Right lung (tissue), 5 donors: ENCODE results near the gene FYB1. TPM values are rescaled to one million over a fixed set of nuclear protein-coding genes. Genes with fewer than 3 reads are reported as not detected.

Experiments
- DNase-seq, 2 donors: peaks; one replicate each; pipeline ENCODE4 v3.0.0-alpha.2; 2013
- polyA plus RNA-seq, 5 donors: library from polyadenylated mRNA; unstranded; fragments of 120-200 nt; gene quantifications; one replicate each; pipeline versions ENCODE4 v1.2.1 to v1.2.3, GENCODE V29; 2013; ENCODE audit warnings: inconsistent platforms in 1 of 5, low replicate concordance in 1 of 5; ENCODE audit not compliant: insufficient read length in 5 of 5, insufficient read depth in 1 of 5

FYB1 gene
- polyA plus RNA-seq, 5 donors: 2.2 to 5.2 (median 3.9) TPM

DNA sequence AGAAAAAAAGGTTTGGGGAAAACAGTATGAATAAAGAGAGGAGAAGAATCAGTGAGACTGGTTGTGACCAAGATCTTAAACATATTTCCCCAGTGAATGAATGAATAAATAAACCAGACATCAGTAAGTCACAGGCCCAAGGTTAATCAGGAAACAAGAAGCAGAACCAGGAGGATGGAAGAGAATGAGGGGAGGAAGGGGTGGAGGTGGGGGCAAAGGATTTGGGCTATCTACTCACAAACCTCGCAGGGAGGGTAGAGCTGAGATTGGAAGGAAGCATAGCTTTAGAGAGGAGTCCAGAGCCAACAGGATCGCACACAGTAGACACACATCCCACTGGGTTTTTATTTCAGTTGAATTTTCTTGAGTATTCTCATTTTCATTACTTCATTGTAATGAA, 97.4 kb downstream of the FYB1 start:
- DNase-seq: no peak

GRCh38 chr5:39121315-39121714, 98.0 kb downstream of the FYB1 start:
- no peak for DNase-seq

DNA sequence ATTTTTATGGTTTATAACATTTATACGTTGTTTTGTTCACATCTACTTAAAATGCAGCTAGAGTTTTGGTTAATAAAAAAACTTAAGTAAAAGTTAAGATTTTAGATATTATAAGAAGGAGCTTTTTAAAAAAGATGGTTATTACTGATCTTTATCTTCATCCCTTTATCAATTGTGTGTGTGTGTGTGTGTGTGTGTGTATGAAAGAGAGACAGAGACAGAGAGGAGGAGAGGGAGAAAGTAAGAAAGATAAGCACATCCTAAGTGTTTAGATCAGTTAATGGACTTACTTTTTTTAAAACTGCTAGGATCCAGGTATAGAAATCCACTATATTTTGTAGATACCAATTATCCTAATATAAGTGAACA, 99.3 kb downstream of the FYB1 start:
- no peak for DNase-seq

- no peak for DNase-seq
Measured at GRCh38 chr5:39119404-39120051, 99.8 kb downstream of the FYB1 start.

DNA sequence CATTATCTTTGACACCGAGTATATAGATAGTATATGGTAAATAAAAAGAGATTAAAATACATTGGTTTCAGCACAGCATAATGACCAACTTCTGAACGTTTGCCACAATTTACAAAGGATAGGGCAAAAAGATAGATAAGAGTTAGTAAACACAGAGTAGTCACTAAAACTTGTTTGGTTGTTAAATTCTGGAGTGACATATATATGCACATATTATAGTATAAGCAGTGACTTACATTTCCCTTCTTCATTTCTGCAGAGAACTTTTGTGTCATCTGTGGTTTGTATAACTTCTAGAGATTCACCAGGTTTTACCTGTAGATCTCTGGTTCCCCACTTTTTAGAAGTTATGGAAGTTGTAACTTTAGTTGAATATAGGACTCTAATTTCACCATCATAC, 100.7 kb downstream of the FYB1 start:
- DNase-seq: no peak

GRCh38 chr5:39117401-39117800, 102.0 kb downstream of the FYB1 start:
- no peak for DNase-seq

- DNase-seq: no peak
Measured at GRCh38 chr5:39116344-39117170, 102.8 kb downstream of the FYB1 start.

- no peak for DNase-seq
Measured at GRCh38 chr5:39115644-39116343, 103.6 kb downstream of the FYB1 start.

- DNase-seq: no peak
Measured at GRCh38 chr5:39114155-39114554, 105.2 kb downstream of the FYB1 start.

DNA sequence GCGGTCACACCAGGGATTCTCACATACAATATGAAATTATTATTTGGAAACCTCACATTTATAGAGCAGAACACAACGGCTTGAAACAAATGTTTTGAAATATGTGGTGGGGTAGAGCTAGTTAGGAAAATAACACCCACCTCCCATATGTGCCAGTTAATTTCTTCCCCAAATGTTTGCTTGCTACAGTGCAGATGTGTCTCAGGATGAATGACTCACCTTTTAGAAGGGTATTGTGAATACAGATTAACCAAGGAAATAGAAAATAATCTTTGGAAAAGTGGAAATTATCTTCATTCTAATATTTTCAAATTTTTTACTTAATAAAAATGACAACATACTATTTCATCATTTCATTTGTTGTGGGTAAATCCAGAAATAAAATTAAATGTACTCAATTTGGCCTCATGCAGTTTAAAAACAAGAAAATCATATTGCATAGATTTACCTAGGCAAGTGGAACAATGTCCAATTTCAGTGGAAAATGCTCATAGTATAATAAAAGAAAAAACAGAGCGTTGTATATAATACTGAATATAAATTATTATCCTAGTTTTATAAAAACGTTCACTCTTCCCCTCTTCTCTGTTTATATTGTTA, 105.9 kb downstream of the FYB1 start:
- no peak for DNase-seq

GRCh38 chr5:39109606-39110005, 109.8 kb downstream of the FYB1 start:
- no peak for DNase-seq

- no peak for DNase-seq
Measured at GRCh38 chr5:39108987-39109386, 110.4 kb downstream of the FYB1 start.

DNA sequence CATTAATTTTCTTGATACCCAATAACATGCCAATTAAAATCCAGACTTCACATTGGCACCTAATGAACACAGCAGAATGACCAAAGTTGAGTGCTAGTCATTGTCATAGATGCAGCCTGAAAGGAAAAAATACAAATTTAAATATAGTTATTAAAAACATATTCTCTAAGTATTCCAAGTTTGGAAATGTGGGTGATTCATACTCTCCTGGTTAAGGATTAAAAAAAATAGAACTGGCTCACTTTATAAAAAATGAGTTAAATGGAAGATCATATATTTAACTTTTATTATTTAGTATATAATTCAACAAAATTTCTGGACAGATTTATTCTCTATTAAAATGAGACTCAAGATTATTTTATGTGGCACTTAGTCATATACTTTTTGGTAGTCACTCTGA, 112.0 kb downstream of the FYB1 start:
- DNase-seq: no peak

DNA sequence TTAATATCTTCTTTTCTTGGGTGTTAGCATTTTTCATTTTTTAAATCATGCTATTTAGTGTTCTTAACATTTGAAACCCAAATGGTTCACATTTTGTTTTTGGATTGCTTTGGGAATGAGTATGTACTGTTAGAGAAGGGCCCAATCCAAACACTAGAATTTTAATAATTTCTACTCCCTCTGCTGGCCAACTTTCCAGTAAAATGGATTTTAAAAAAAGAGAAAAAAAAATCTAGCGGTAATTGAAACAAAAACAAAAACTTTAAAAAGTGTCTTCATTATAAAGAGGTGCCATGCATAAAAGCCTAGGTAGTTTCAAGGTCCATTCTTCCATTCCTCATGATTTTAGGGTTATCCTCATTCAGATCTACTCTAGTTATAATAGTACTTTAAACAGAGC, 113.0 kb downstream of the FYB1 start:
- DNase-seq: no peak

DNA sequence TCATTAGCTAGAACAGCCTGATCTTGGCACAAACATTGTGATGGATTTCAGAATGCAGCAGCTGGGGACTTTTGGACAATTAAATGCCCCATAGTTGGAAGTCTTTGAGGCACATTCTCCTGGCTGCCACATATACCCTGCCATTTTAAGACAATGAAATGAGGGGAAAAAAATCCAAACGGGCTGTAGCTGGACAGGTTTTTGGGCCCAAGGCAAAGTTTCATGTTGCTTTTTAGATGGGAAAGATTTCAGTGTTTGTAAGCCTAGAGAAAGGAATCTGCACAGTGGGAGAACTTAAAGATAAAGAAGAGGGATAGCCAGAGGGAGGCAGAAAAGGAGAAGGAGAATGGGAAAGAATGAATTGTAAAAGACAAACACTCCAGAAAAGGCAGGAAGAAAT, 115.1 kb downstream of the FYB1 start:
- DNase-seq: no peak

DNA sequence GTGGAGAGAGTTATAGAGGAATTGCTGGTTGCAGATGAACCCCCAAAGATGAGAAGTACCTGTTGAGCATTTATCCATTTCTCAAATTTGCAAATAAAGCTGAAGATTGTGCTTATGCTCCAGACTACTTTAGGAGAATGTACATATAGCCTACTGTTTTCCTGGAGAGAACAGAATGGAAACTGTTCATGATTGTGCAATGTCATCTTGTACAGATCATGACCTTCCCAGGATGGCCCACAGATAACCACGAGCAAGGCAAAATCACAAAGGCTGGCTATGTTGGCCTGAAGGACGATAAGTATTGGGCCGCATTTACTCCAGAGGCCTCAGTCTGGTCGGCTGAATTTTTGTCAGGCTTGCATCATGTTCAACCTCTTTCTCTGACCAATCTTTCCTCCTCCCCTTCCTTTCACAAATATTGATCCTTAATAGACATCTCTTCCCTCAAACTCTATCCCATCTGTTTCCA, 116.6 kb downstream of the FYB1 start:
- DNase-seq: no peak

- DNase-seq: no peak
Measured at GRCh38 chr5:39100851-39101396, 118.4 kb downstream of the FYB1 start.

GRCh38 chr5:39100301-39100850, 119.0 kb downstream of the FYB1 start:
- DNase-seq: no peak

DNA sequence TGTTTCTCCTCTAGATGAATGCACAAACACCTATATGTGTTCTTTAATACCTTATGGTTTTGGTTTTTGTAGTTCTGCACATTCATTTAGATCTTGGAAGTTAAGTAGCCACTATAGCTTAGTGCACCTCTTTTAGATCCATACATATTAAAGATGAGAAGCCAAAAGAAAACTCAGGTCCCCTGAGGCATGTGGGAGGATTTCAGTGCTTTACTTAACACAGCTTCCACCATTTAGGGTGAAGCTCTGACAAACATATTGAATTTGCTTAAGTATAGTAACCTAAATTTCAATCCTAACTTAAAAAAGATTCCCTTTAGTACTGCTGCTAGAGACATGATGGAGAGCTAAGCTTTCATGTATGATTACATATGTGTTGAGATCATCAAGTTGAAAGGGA, 119.5 kb downstream of the FYB1 start:
- no peak for DNase-seq

DNA sequence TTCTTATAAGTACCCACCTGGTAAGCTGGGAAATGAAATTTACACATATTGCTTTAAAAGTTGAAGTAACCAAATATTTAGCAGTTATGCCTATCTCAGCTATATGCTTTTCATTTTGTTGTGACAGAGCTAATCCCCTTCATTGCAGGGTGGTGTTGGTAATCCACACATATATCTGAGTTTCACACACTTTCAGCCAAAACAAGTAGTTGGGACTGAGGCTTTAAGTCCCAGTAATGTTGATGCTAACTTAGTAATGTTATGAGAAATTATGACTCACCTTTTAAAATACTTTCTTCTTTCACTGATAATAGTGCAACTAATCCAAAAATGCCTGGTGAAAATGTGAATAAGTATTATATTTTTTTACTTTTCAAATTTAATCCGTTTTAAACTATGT, 126.0 kb downstream of the FYB1 start:
- no peak for DNase-seq

- no peak for DNase-seq
Measured at GRCh38 chr5:39092581-39093351, 126.6 kb downstream of the FYB1 start.
